Raji (cell line): ENCODE data around the gene BGN.

Experiments
- POLR2A ChIP-seq: IDR thresholded peaks from 2 replicates; pipeline ENCODE4 v1.6.1; 2011; ENCODE audit warnings: low read depth, low read length, control low read depth; ENCODE audit not compliant: insufficient read depth

The BGN gene

GRCh38 chrX:153517946-153518834, 23.4 kb downstream of the BGN start:
- no peak for TF ChIP-seq POLR2A

- TF ChIP-seq POLR2A: no peak
These were observed 24.9 kb downstream of the BGN start for GRCh38 chrX:153519569-153520286.

- no peak for TF ChIP-seq POLR2A
These were observed 25.6 kb downstream of the BGN start for GRCh38 chrX:153520287-153520917.

- TF ChIP-seq POLR2A: no peak
These were observed 26.3 kb downstream of the BGN start for GRCh38 chrX:153521034-153521433.

- no peak for TF ChIP-seq POLR2A
These were observed 27.5 kb downstream of the BGN start for GRCh38 chrX:153522259-153522658.

GRCh38 chrX:153523269-153523668, 28.5 kb downstream of the BGN start:
- TF ChIP-seq POLR2A: no peak

- no peak for TF ChIP-seq POLR2A
These were observed 29.5 kb downstream of the BGN start for GRCh38 chrX:153524234-153524633.

GRCh38 chrX:153525451-153525850, 30.7 kb downstream of the BGN start:
- no peak for TF ChIP-seq POLR2A

- TF ChIP-seq POLR2A: no peak
These were observed 31.3 kb downstream of the BGN start for GRCh38 chrX:153526042-153526441.

- TF ChIP-seq POLR2A: no peak
These were observed 32.0 kb downstream of the BGN start for GRCh38 chrX:153526801-153527200.

GRCh38 chrX:153527208-153527607, 32.4 kb downstream of the BGN start:
- no peak for TF ChIP-seq POLR2A

GRCh38 chrX:153530411-153531129, 35.8 kb downstream of the BGN start:
- TF ChIP-seq POLR2A: no peak

GRCh38 chrX:153533091-153533490, 38.3 kb downstream of the BGN start:
- no peak for TF ChIP-seq POLR2A

GRCh38 chrX:153537080-153537479, 42.3 kb downstream of the BGN start:
- TF ChIP-seq POLR2A: no peak
